HFF-Myc (cell line): ENCODE measurements around the gene KLF12.

Experiments used
- DNase-seq: peaks from one replicate; pipeline ENCODE4 v3.0.0-alpha.2; 2011; ENCODE audit warnings: low read depth; ENCODE audit errors: extremely low read depth
- H3K4me3 ChIP-seq: replicated peaks from 2 replicates; pipeline ENCODE4 v1.5.1; 2011; ENCODE audit warnings: low read depth, mild to moderate bottlenecking, control low read depth, low read length
- CTCF ChIP-seq: IDR thresholded peaks from 2 replicates; pipeline ENCODE4 v1.5.1; 2012; ENCODE audit warnings: mild to moderate bottlenecking, low read depth, low read length, control low read depth; ENCODE audit errors: missing control alignments

The KLF12 gene

GRCh38 chr13:74131227-74131626 lies 3.0 kb downstream of the KLF12 start:
- H3K4me3 ChIP-seq: no peak overlapping the region
- no peak for DNase-seq
- TF ChIP-seq CTCF: no peak

DNA sequence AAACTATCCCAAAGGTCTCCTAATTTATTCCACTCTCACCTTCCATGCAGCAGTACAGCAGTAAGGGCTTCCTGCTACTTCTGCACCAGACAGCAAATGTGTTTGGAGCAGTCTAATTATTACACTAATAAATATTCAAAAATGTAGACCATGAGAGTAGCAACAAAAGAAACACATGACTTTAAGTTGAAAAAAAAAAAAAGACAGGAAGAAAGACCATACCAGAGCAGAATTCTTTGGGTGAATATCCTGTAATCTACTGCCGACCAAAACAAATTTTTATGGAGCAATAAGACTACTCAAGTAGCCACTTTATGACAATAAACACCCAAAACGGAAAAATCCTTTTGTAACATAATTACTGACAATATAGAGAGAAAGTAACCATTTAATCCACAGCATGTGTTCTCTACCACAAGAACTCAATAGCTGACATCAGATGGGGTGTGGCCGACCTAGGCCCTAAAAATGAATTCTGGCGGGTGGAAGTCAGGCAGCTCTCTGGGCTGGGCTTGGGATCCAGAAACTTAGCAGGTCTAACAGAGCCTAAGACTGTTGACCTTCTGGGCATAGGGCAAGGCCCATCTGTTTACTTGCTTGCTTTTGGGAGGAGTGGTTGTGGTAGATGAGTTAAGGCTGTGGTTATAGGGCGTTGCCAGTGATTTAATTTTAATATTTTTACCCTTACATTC lies 4.6 kb downstream of the KLF12 start:
- no peak for TF ChIP-seq CTCF
- DNase-seq: no peak

GRCh38 chr13:74128156-74128767 lies 5.9 kb downstream of the KLF12 start:
- no peak overlapping the region for H3K4me3 ChIP-seq
- no peak for DNase-seq
- TF ChIP-seq CTCF: no peak

More for the DNA sequence above, 4.6 kb downstream of the KLF12 start:
- H3K4me3 ChIP-seq: no peak overlapping the region

- H3K4me3 ChIP-seq: no peak overlapping the region
- no peak for DNase-seq
- no peak for TF ChIP-seq CTCF
Observed at GRCh38 chr13:74118328-74118727, 15.9 kb downstream of the KLF12 start.

GRCh38 chr13:74117207-74117705 lies 16.9 kb downstream of the KLF12 start:
- no peak for DNase-seq
- no peak for TF ChIP-seq CTCF
- no peak overlapping the region for H3K4me3 ChIP-seq

DNA sequence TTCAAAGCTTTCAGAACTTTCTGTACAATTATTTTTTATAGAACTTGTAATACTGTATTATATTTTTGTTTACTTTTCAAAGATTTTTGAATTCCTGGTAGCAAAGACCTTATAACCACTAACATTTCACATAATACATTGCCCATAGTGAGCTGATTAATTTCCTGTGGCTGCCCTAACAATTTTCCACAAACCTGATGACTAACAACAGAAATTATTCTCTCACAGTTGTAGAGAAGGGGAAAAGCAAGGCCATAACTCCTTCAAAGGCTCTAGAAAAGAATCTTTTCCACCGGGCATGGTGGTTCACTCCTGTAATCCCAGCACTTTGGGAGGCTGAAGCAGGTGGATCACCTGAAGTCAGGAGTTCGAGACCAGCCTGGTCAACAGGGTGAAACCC lies 19.1 kb downstream of the KLF12 start:
- H3K4me3 ChIP-seq: no peak overlapping the region
- DNase-seq: no peak
- no peak for TF ChIP-seq CTCF

DNA sequence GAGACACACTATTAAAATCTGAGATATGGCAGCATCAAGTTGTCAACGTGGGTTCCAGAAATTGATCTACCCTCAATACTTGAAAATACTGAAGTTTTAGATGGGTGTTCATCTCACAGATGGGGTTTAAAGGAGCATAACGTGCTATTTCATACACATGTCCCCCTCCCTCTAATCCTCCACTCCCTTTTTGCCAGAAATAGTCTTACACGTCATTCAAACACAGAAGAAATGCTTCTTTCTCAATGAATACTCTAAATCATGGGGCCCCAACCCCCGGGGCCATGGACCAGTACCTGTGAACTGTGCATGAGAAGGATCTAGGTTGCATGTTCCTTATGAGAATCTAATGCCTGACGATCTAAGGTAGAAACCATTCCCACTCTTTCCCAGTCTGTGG lies 19.6 kb downstream of the KLF12 start:
- no peak for TF ChIP-seq CTCF
- H3K4me3 ChIP-seq: no peak overlapping the region

More for the DNA sequence above, 19.6 kb downstream of the KLF12 start:
- DNase-seq: no peak
